Neutrophil (primary cell): ENCODE measurements around the gene CLDN8.

Source experiments
- H3K27ac ChIP-seq: fragments of 200-600 bp; sonication (generic); 2 replicates; pipeline ENCODE4 v1.5.1; 2016; ENCODE audit warnings: mild to moderate bottlenecking, moderate library complexity
- H3K27me3 ChIP-seq: fragments of 200-600 bp; sonication (generic); 2 replicates; pipeline ENCODE4 v1.6.0; 2016; ENCODE audit warnings: mild to moderate bottlenecking
- H3K36me3 ChIP-seq: fragments of 200-600 bp; sonication (generic); 2 replicates; pipeline ENCODE4 v1.5.1; 2017
- H3K4me1 ChIP-seq, 2 experiments: fragments of 200-600 bp in 1 of 2; sonication (generic) in 1 of 2; 1 replicate in 1 of 2; 2 replicates in 1 of 2; pipeline versions ENCODE4 v1.5.1 to v1.6.1; 2013 to 2016; ENCODE audit warnings: low read depth in 1 of 2, low read length in 1 of 2, mild to moderate bottlenecking in 1 of 2, moderate library complexity in 1 of 2; ENCODE audit not compliant: control insufficient read depth in 1 of 2, insufficient read depth in 1 of 2
- H3K4me3 ChIP-seq, 2 experiments: fragments of 200-600 bp in 1 of 2; sonication (generic) in 1 of 2; 1 replicate in 1 of 2; 2 replicates in 1 of 2; pipeline ENCODE4 v1.5.1; 2013 to 2016; ENCODE audit warnings: low read depth in 1 of 2, low read length in 1 of 2, mild to moderate bottlenecking in 1 of 2, moderate library complexity in 1 of 2
- H3K9me3 ChIP-seq: fragments of 200-600 bp; sonication (generic); 2 replicates; pipeline ENCODE4 v1.5.1; 2016
- CTCF ChIP-seq: fragments of 200-600 bp; sonication (generic); IDR thresholded peaks from 2 replicates; pipeline ENCODE4 v1.5.1; 2016; ENCODE audit warnings: antibody characterized with exemption

Gene CLDN8

GRCh38 chr21:30227128-30227527, 11.2 kb upstream of the CLDN8 start:
- H3K36me3 ChIP-seq = no peaks in the 10 kb centered on the region
- no peaks in the 10 kb centered on the region for H3K9me3 ChIP-seq
- H3K27ac ChIP-seq = no peak overlapping the region
- no peak overlapping the region for H3K4me3 ChIP-seq
- no peak for TF ChIP-seq CTCF
- H3K27me3 ChIP-seq = no peaks in the 10 kb centered on the region
- no peaks in the 10 kb centered on the region for H3K4me1 ChIP-seq

- Histone ChIP-seq H3K27me3 (no peaks in the 10 kb centered on the region), H3K4me3 (no peak overlapping the region), H3K27ac (no peak overlapping the region), H3K9me3 (no peaks in the 10 kb centered on the region), H3K36me3 (no peaks in the 10 kb centered on the region), H3K4me1 (no peaks in the 10 kb centered on the region)
- no peak for TF ChIP-seq CTCF
Measured at GRCh38 chr21:30223596-30223995, 7.7 kb upstream of the CLDN8 start.

- H3K36me3 ChIP-seq = no peaks in the 10 kb centered on the region
- H3K9me3 ChIP-seq = no peaks in the 10 kb centered on the region
- H3K27me3 ChIP-seq = no peaks in the 10 kb centered on the region
- H3K27ac ChIP-seq = no peak overlapping the region
- no peak overlapping the region for H3K4me3 ChIP-seq
- TF ChIP-seq CTCF = no peak
- H3K4me1 ChIP-seq = no peaks in the 10 kb centered on the region
Measured at GRCh38 chr21:30222724-30223123, 6.8 kb upstream of the CLDN8 start.

- TF ChIP-seq CTCF = no peak
Measured at GRCh38 chr21:30211071-30211470, 4.8 kb downstream of the CLDN8 start.

GRCh38 chr21:30209601-30210000, 6.3 kb downstream of the CLDN8 start:
- no peak for TF ChIP-seq CTCF
- Histone ChIP-seq H3K36me3 (no peaks in the 10 kb centered on the region), H3K4me1 (no peaks in the 10 kb centered on the region)

More at GRCh38 chr21:30211071-30211470, 4.8 kb downstream of the CLDN8 start:
- H3K27me3 ChIP-seq = no peaks in the 10 kb centered on the region
- no peaks in the 10 kb centered on the region for H3K4me1 ChIP-seq
- no peak overlapping the region for H3K4me3 ChIP-seq
- no peaks in the 10 kb centered on the region for H3K9me3 ChIP-seq
- H3K27ac ChIP-seq = no peak overlapping the region
- no peaks in the 10 kb centered on the region for H3K36me3 ChIP-seq

GRCh38 chr21:30207252-30207579, 8.7 kb downstream of the CLDN8 start:
- Histone ChIP-seq H3K9me3 (no peaks in the 10 kb centered on the region), H3K27me3 (no peaks in the 10 kb centered on the region), H3K36me3 (no peaks in the 10 kb centered on the region), H3K4me1 (no peaks in the 10 kb centered on the region), H3K4me3 (no peak overlapping the region), H3K27ac (no peak overlapping the region)
- no peak for TF ChIP-seq CTCF

More at GRCh38 chr21:30209601-30210000, 6.3 kb downstream of the CLDN8 start:
- H3K27ac ChIP-seq = no peak overlapping the region
- H3K27me3 ChIP-seq = no peaks in the 10 kb centered on the region
- no peaks in the 10 kb centered on the region for H3K9me3 ChIP-seq
- no peak overlapping the region for H3K4me3 ChIP-seq
